GM23248 (cell line): Measurements from ENCODE around the gene CDH22.

Experiments used
- EZH2 ChIP-seq: fragments of 200-600 bp; sonication (generic); IDR thresholded peaks from 2 replicates; pipeline ENCODE4 v1.6.1; 2018; ENCODE audit warnings: antibody characterized with exemption, mild to moderate bottlenecking; ENCODE audit not compliant: insufficient read depth, poor library complexity, severe bottlenecking
- EZH2phosphoT487 ChIP-seq: fragments of 200-600 bp; sonication (generic); IDR thresholded peaks from 2 replicates; pipeline ENCODE4 v1.6.1; 2018; ENCODE audit warnings: antibody characterized with exemption, moderate library complexity, mild to moderate bottlenecking, low read depth; ENCODE audit not compliant: insufficient read depth

DNA sequence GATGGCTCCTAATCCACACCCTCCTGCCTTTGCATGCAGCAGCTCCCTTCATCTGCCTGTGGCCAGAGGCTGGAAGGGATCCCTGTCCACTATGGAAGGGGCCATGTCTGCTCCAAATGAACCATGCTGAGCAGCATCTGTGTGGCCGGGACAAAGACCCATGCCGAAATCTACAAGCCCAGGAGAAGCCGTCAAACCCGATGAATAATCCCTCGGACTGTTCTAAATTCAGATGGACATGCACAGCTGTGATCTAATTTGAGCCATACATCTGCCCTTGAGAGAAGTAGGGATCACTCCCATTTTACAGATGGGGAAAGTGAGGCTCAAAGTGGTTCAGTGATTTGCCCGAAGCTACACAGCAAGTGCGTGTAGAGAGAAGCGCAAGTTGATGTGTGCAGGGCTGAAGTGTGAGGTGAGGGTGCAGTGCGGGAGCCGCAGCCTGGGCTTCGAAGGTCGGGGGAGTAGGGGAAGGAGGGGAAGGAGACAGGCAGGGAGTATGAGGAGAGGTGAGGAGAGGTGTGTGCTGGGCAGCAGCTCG lies 22.6 kb upstream of the CDH22 start:
- TF ChIP-seq EZH2phosphoT487 (no peak), EZH2 (no peak)
